GM12864 (cell line): ENCODE results near the gene RAI1.

Experiments
- DNase-seq: peaks from one replicate; pipeline ENCODE4 v3.0.0-alpha.2; 2011; ENCODE audit warnings: low read depth
- H3K4me3 ChIP-seq: 2 replicates; pipeline ENCODE4 v1.5.1; 2011; ENCODE audit warnings: mild to moderate bottlenecking, low read depth, low read length, control low read depth
- TF ChIP-seq, protein P1 (sequence below): IDR thresholded peaks from 2 replicates; pipeline ENCODE4 v1.5.1; 2011; ENCODE audit warnings: low read depth, mild to moderate bottlenecking, moderate library complexity, low read length, control low read depth, inconsistent platforms; ENCODE audit errors: missing control alignments

The RAI1 gene

GRCh38 chr17:17767154-17767869 lies 86.1 kb downstream of the RAI1 start:
- H3K4me3 ChIP-seq: no peak overlapping the region
- DNase-seq: no peak
- TF ChIP-seq, protein P1, sequence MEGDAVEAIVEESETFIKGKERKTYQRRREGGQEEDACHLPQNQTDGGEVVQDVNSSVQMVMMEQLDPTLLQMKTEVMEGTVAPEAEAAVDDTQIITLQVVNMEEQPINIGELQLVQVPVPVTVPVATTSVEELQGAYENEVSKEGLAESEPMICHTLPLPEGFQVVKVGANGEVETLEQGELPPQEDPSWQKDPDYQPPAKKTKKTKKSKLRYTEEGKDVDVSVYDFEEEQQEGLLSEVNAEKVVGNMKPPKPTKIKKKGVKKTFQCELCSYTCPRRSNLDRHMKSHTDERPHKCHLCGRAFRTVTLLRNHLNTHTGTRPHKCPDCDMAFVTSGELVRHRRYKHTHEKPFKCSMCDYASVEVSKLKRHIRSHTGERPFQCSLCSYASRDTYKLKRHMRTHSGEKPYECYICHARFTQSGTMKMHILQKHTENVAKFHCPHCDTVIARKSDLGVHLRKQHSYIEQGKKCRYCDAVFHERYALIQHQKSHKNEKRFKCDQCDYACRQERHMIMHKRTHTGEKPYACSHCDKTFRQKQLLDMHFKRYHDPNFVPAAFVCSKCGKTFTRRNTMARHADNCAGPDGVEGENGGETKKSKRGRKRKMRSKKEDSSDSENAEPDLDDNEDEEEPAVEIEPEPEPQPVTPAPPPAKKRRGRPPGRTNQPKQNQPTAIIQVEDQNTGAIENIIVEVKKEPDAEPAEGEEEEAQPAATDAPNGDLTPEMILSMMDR: no peak

GRCh38 chr17:17767887-17768418 lies 86.7 kb downstream of the RAI1 start:
- H3K4me3 ChIP-seq: no peak overlapping the region
- TF ChIP-seq, protein P1: no peak
- DNase-seq: no peak

GRCh38 chr17:17768424-17769088 lies 87.3 kb downstream of the RAI1 start:
- DNase-seq: no peak
- TF ChIP-seq, protein P1: no peak
- H3K4me3 ChIP-seq: no peak overlapping the region

DNA sequence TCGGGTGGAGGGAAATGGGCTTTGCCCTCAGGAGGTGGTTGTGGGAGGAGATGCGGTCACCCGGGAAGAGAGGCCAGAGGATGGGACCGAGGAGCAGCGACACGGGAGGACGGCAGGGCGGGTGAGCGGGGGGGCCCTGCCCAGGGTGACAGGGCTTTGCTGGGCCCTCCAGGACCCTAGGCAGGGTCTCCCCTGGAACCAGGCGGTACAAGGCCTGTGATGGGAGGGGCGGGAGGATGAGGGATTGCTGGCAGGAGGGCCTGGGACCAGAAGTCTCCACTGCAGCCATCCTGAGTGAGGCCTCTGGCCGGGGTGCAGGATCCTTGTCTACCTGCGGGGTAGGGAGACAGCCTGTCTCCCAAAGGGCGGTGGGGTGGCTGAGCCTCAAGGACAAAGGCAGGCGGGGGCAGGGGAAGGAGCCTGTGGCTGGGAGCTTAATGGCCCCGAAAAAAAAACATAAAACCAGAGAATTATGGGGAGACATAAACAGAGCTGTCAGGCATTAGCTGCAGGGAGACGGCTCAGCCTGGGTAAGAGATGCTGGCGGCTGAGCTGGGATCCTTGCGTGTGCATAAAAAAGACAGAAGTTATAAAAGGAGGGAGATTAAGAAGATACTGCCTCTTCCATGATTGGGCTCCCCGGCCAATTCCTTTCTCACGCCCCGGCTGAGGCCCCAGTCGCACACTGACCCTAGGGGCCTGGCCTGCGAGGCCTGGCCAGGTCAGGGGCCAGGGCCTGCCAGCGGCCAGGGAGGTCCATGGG lies 88.8 kb downstream of the RAI1 start:
- TF ChIP-seq, protein P1: no peak
- DNase-seq: no peak
- no peak overlapping the region for H3K4me3 ChIP-seq

- no peak for DNase-seq
- TF ChIP-seq, protein P1: no peak
Observed at GRCh38 chr17:17770632-17771044, 89.4 kb downstream of the RAI1 start.

DNA sequence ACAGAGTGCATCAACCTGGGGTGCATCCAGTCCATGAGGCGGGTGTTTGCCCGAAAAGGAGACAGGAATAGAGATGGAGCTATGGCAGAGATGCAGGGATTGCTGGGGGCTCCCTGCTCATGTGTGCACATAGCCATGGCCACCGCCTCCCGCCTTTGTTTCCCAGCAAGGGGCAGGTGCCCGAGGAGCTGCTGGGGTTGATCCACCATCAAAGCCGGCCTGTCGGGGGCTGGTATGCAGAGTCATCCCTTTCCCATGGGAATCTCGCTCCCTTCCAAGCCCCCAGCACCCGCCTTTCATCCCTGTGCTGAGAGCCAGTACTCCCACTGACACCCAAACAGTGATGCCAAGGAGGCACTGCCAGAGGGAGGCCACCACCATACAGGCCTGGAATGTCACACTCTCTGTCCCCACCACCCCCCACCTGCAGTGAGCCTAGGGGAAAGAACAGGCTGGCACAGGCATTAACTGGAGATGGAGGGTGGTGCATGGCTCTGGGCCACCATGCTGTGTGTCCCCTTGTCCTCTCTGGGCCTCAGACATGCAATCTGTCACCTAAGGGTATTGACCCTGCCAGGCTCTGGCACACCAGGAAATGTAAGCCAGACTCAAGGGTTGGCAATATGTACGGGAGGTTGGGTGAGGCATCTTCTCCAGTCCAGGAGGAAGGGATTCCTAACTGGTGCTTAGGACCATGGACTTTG lies 90.4 kb downstream of the RAI1 start:
- no peak overlapping the region for H3K4me3 ChIP-seq
- TF ChIP-seq, protein P1: no peak
- no peak for DNase-seq

More at GRCh38 chr17:17770632-17771044, 89.4 kb downstream of the RAI1 start:
- H3K4me3 ChIP-seq: no peak overlapping the region
